Progenitor cell of endocrine pancreas (in vitro differentiated cells): Measurements from ENCODE around the gene SPRED2. TPM values are rescaled to one million over a fixed set of nuclear protein-coding genes. Genes with fewer than 3 reads are reported as not detected.

Experiments
- DNase-seq: peaks from one replicate; pipeline ENCODE4 v3.0.0; 2021; ENCODE audit warnings: low spot score; ENCODE audit not compliant: unreplicated experiment
- H3K27ac Mint-ChIP-seq: 2 replicates; pipeline ENCODE4 v1.8.0; 2021; ENCODE audit warnings: mild to moderate bottlenecking, moderate library complexity, mixed read lengths
- H3K27me3 Mint-ChIP-seq: 2 replicates; pipeline ENCODE4 v1.8.0; 2021; ENCODE audit warnings: mixed read lengths
- H3K36me3 Mint-ChIP-seq: 2 replicates; pipeline ENCODE4 v1.8.0; 2022; ENCODE audit warnings: mixed read lengths; ENCODE audit not compliant: insufficient read depth
- H3K4me1 Mint-ChIP-seq: 2 replicates; pipeline ENCODE4 v1.8.0; 2021; ENCODE audit warnings: low read depth, mixed read lengths
- H3K4me3 Mint-ChIP-seq: 2 replicates; pipeline ENCODE4 v1.8.0; 2021; ENCODE audit warnings: low read depth, mild to moderate bottlenecking, moderate library complexity, mixed read lengths
- H3K9me3 Mint-ChIP-seq: 2 replicates; pipeline ENCODE4 v1.8.0; 2021; ENCODE audit warnings: low read depth, mixed read lengths
- CTCF ChIP-seq: fragments of 200-600 bp; sonication (generic); IDR thresholded peaks from one replicate; pipeline ENCODE4 v1.5.0; 2021; ENCODE audit warnings: antibody characterized with exemption, mild to moderate bottlenecking; ENCODE audit not compliant: unreplicated experiment
- total RNA-seq: library from RNA; stranded (reverse); gene quantifications from 2 replicates; pipeline ENCODE4 v1.2.1, GENCODE V29; 2021

SPRED2 gene
- total RNA-seq, 1 donor from 2014 or later: 38.6 TPM

DNA sequence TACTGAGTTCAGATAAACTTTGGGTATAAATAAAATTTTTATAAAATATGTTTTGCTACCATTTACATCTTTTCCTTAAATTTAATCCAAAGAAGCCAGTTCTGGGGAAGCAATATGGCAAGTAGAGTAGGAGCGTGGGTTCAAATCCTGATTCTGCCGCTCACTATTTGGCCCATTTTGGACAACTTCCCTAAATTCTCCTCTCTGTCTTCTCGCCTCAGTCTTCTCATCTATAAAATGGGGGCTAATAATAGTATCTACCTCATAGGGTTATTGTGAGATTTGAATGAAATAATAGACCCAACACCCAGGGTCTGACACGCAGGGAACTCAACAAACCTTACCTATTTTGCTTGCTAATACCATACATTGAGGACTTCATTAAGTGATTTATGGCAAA lies 145.0 kb downstream of the SPRED2 start:
- H3K27me3 Mint-ChIP-seq: peaks cover 4% of the 10 kb centered on the region
- TF ChIP-seq CTCF: no peak
- no peak for DNase-seq
- H3K4me3 Mint-ChIP-seq: no peak overlapping the region
- H3K36me3 Mint-ChIP-seq: no peaks in the 10 kb centered on the region
- no peaks in the 10 kb centered on the region for H3K9me3 Mint-ChIP-seq
- no peak overlapping the region for H3K27ac Mint-ChIP-seq
- no peaks in the 10 kb centered on the region for H3K4me1 Mint-ChIP-seq

- no peak for TF ChIP-seq CTCF
- H3K27me3 Mint-ChIP-seq: no peaks in the 10 kb centered on the region
These were observed 149.8 kb downstream of the SPRED2 start for GRCh38 chr2:65282477-65283053.

DNA sequence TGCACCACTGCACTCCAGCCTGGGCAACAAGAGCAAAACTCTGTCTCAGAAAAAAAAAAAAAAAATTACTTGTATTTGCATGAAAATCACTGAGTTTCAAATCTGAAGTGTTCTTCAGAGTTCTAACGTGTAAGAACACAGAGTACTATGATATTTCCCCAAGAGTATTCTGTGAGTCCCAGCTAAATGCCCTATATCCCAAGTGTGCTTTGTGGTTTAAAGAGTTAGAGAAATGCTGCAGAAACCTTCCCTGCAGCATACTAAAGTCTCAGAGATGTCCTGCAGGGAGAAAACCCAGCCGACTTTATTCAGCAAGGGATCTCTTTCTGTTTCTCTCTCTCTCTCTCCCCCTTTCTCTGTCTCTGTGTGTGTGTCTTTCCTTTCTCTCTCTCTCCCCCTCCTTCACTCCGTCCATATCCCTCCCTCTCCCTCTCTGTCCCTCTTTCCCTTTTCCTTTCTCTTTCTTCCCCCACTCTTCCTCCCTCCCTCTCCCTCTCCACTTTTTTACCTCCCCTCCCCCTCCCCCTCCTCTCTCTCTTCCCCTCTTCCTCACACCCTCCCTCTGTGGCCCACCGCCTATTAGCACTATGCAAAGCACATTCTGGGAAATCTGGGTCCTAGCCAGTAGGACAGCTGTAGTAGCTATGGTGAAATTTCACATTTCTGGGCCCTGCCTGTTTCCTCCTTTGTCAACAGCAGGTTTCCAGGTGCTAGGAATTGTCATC lies 150.6 kb downstream of the SPRED2 start:
- H3K27ac Mint-ChIP-seq: no peak overlapping the region
- no peak overlapping the region for H3K4me3 Mint-ChIP-seq
- no peak for DNase-seq
- H3K27me3 Mint-ChIP-seq: no peaks in the 10 kb centered on the region
- no peaks in the 10 kb centered on the region for H3K36me3 Mint-ChIP-seq
- no peaks in the 10 kb centered on the region for H3K4me1 Mint-ChIP-seq
- no peaks in the 10 kb centered on the region for H3K9me3 Mint-ChIP-seq
- TF ChIP-seq CTCF: no peak

More at GRCh38 chr2:65282477-65283053, 149.8 kb downstream of the SPRED2 start:
- no peaks in the 10 kb centered on the region for H3K36me3 Mint-ChIP-seq
- H3K9me3 Mint-ChIP-seq: no peaks in the 10 kb centered on the region
- no peaks in the 10 kb centered on the region for H3K4me1 Mint-ChIP-seq
- DNase-seq: no peak
- H3K27ac Mint-ChIP-seq: no peak overlapping the region
- no peak overlapping the region for H3K4me3 Mint-ChIP-seq

GRCh38 chr2:65279756-65280155 lies 152.6 kb downstream of the SPRED2 start:
- no peak for TF ChIP-seq CTCF
- H3K27ac Mint-ChIP-seq: no peak overlapping the region
- H3K4me1 Mint-ChIP-seq: no peaks in the 10 kb centered on the region
- no peak overlapping the region for H3K4me3 Mint-ChIP-seq
- no peaks in the 10 kb centered on the region for H3K36me3 Mint-ChIP-seq
- no peak for DNase-seq
- H3K27me3 Mint-ChIP-seq: no peaks in the 10 kb centered on the region
- H3K9me3 Mint-ChIP-seq: no peaks in the 10 kb centered on the region

DNA sequence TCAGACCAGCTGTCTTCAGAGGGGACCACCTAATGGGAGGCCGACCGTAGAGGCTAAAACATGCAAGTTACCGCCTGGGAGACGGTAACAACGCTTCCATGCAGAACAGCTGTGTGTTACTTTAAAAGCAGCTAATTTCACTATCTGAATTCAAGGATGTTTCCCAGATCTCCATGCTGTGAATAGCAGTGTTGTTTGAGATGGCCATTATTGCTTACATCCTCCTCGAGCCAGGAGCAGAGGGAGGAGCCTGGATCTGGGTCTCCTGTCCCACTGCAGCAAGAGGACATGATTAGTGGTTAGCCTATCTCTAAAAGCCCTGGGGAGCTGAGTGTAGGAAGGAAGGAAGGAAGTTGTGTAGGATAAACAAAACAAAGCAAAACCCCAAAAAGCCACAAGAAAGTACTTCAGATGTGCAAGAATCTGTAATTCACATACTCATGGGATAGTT lies 153.8 kb downstream of the SPRED2 start:
- Mint-ChIP-seq H3K27me3 (no peaks in the 10 kb centered on the region), H3K27ac (no peak overlapping the region), H3K4me3 (no peak overlapping the region)

More for the DNA sequence above, 153.8 kb downstream of the SPRED2 start:
- DNase-seq: no peak
- no peaks in the 10 kb centered on the region for H3K4me1 Mint-ChIP-seq
- TF ChIP-seq CTCF: no peak
- H3K9me3 Mint-ChIP-seq: no peaks in the 10 kb centered on the region
- H3K36me3 Mint-ChIP-seq: no peaks in the 10 kb centered on the region
